GM18858 (cell line): ENCODE data around the gene SUCLG1.
A peak's percentile ranks its signal among the peaks of the same experiment; 100 is the strongest.

ENCODE experiments used
- ATAC-seq: cut with Tn5 transposase; IDR thresholded peaks from one replicate; pipeline ENCODE4 v1.9.1; 2021; ENCODE audit not compliant: unreplicated experiment

SUCLG1 gene

DNA sequence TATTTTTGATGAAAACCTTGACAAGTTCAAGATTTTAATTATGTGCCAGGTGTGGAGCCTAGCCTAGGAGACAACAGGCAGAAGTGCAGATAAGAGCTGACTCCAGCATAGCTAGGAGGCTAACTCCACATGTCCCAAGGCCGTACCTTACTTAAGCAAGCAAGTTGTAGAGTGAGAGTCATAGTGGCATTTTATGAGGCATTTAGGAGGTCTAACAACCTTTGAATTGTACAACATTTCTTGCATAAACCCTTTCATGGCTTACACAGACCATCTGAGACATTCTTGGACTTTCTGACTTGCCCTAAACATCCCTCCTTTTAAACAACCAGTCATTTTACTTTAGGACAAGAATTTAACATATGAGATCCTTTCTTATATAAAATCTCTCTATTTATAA is 8.3 kb upstream of the SUCLG1 start:
- no peak for ATAC-seq

DNA sequence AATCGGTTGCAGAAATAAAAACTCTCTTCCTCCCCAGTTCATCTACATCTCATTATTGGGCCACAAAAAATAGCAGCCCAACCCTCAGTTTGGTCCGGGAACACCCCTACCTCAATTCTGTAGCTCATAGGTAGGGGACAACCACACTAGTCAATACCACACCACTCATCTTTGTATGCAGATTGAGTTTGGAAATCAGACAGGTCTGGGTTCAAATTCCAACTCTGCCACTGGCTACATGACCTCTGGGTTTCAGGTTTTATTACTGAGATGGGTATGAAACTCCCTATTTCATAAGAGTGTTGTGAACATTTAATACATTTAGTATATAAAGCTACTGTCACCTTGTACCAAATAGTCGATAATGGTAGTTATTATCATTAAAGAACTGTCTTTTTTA is 2.2 kb upstream of the SUCLG1 start:
- no peak for ATAC-seq

DNA sequence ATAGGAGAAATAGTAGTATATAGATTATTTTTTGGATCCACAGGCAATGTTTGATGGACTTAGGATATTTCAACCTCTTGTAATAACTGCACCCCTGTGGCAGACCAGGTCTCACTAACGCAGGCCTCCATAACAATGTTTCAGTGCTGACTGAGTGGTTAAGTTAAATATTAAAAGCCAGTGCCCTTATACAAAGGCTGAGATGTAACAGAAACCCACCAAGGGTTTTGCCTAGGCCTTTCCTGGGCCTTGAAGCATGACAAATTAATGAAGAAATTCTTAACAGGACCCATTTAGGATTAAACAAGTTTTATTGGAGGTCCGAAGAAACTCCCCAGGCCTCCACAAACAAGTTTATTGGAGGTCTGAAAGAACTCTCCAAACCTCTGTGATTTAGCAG is 1.6 kb upstream of the SUCLG1 start:
- ATAC-seq = no peak

DNA sequence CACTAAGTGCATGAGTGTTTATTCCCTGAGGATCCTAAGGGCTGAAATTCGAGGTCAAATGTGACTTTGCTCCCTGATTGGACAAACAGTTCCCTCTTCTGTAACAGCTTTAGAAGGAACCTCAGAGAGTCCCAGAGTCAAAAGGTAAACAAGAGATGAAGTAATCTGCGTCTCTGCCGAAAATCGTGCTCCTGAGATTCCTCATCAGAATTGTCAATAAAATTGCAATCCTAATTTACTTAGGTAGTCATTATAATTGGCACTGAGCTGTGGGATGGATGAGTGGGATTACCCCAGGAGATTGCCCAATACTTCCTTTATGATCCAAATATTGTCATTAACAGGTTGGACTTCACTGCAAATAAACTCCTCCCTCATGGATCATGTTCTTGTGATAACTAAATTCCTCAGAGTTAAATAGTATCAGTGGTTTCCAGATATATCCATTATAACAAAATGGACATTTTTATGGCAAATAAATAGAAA is 907 bp upstream of the SUCLG1 start:
- ATAC-seq = peak; percentile 0

DNA sequence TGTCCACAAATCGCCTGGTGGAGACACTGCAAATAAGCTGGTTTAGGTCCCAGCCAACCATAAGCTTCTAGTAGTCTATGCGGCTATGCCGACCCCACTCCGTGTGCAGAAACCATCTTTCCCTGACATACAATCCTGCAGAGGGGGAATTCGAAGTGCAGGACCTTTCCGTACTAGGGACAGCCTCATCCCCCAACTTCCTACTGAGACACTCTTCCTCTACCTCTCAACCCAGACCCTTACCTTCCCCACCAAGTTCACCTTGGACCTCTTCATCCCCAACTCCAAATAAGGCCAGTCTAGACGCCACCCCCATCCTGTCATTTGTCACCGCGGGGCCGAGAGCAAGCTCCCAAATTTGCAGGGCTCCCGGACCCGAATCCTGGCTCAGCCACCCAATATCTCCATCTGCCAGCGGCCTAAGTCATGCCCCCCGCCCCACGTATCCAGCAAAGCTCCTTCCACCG is 496 bp downstream of the SUCLG1 start:
- peak; percentile 13 for ATAC-seq

DNA sequence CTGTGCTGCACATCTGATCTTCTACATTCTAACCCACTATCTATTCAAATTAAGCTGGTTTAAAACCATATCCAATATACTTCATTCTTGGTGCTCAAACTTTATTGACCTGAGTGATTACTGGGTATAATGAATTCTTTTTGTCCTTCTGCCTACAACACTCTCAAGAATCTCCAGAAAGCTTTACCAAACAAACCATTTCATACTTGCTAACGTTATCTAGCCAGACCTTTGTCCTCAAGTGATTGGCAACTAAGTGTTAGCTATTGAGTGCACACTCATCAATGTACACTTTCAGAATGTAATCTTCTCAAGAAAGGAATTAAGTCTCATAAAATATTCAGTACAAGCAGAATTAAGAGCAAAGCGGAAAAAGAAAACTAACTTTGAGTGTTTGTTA is 1.4 kb downstream of the SUCLG1 start:
- ATAC-seq = no peak

DNA sequence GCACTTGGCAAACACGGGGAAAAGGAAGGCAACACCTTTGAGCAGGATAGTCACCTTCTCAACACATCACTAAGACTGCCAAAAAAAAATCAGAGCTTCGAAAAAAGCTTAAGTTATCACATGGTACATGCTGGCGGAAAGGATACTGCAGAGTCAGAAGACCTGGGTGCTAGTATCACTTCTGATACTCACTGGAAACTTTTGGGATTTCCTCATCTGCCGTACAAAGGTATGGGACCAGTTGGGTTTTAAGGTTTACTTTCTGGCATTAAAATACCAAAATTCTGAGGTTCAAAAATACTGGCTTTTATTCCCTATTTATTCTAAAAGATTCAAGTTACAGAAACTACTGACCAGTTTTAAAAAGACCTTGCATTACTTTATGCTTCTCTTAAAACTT is 2.9 kb downstream of the SUCLG1 start:
- ATAC-seq = no peak

DNA sequence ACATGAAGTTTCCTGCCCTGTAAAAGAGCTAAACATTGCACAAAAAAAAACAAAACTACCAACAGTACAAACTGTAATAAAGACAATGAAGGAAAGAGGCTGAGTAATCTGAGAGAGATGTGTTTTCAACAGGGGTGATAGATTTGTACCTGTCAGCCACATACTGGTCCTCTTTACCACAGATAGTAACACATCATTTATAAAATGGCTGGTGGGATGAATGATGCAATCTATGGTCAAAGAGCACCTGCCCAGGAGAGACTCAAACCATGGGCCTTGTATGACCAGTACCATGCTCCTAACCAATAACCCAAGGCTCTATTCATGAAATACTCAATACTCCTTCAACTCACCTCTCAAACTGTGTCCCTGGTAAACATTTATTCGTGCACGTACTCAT is 4.5 kb downstream of the SUCLG1 start:
- no peak for ATAC-seq

DNA sequence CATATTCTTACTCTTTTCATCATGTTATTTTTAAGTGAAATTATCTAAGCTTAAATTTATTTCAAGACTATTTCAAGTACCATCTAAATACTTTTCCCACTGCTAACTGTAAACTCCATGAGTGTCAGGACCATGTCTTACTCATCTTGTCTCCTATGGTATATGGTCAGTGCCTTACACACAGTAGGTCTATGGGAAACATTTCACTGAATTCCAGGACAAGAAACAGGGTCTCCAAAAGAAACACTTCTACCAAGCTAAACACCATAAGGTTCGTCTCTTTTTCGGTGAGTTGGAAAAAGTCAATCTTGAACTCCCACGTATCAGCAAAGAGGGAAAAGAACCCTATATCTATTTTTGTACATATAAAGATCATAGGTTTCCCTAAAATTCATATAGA is 6.5 kb downstream of the SUCLG1 start:
- no peak for ATAC-seq

DNA sequence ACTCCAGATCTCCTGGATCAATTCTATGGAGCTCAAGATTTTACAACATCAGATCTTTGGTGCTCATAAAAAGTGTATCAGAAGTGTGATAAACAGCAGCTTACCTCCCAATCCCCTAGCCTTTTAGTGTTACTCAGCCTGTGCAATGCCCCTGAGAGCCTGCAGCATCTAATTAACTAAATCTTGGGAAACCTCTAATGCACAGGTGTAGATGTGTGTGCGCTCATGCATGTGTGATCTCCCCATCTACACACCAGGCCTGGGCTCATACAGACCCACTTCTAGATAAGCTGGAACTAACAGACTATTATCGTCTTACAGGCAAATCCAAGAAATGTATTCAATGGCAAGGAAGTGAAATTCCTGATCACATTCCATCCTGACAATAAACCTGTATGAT is 7.5 kb downstream of the SUCLG1 start:
- ATAC-seq = no peak

DNA sequence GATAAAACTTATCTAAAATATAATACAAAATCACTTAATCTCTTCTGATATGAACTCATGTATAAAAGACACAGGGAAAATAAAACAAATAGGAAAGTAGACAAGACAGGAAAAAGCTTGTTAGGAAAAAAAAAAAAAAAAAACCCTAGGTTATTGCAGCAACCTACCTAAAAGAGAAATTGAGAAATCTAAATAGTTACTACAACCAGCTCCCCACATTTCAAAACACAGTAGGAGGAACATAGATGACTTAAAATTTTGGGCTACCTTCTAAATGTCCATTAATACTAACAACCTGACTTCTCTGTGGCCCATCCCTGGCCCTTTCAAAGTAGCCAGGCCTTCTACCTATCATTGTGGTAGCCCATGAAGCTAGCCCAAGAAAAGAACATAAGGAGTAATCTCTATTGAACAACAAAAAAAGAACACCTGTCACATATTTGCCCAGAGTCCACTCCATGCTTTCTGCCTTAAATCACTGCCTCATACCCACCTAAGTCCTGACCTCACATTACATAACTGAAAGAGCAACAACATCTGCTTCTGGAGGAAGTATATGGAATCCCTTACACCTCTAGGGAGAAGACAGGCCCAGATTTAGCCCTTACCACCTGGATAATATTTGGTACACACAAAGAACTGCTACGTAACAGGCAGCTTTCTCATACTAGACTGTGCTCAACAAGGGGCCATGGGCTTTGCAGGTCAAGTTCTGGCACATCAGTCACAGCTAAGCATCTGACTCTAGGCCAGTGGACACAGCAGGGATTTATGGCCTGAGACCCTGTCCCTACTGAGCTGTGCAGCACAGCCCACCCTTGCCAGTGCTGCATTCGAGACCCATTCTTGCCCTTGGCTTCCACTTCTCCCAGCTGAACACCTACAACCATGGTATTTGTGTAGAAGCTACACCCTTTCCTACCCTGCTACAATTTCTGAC is 8.5 kb downstream of the SUCLG1 start:
- no peak for ATAC-seq

DNA sequence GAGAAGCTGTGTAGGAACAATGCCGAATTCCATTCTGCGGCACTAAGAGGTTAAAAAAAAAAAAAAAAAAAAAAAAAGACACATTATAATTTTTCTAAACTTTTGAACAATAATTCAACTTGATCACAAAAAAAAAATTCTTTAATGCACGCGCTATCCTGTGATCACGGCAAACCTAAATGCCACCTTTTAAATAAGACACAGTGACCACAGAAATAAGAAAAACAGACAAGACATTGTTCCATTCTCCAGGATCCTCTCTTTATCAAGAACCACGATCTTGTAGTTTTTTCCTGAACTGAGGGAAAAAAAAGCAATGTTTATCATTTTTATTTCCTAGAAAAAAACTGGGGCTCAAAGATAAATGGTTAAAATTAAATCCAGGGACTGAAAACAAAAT is 9.4 kb downstream of the SUCLG1 start:
- ATAC-seq = no peak

DNA sequence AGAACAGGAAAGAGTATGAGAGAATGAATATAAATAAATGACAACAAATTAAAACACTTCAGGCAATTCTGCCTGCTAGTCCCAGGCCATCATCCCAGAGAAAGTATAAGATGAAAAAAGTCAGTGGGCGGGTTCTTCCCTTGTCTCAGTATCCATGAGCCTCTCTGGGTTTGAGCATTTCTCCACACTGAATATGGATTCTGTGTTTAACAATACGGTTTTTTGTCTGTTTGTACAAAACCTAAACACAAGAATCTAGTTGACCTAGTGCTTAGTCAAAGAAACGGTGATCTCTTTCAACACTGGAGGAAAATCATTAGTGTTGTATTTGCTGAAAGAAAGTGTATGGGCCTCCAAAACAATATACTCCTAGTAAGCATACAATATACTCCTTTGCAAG is 10.0 kb downstream of the SUCLG1 start:
- ATAC-seq = no peak

DNA sequence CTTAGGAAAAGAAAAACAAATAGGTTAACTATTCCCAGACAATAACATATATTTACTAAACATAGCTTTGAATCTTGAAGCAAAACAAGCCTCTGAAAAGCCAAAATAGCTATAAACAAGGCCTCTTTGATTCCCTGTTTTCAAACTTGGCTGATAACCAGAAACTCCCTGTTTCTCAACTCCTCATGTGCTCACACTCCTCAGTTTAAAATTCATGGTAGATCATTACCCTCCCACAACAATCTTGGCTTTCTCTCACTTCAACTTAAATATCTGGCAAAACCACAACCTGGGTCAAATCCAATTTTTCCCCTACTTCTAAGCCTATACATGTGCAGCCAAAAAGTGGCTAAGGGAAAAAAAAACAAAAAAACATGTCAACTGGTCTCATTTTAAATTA is 15.6 kb downstream of the SUCLG1 start:
- no peak for ATAC-seq

DNA sequence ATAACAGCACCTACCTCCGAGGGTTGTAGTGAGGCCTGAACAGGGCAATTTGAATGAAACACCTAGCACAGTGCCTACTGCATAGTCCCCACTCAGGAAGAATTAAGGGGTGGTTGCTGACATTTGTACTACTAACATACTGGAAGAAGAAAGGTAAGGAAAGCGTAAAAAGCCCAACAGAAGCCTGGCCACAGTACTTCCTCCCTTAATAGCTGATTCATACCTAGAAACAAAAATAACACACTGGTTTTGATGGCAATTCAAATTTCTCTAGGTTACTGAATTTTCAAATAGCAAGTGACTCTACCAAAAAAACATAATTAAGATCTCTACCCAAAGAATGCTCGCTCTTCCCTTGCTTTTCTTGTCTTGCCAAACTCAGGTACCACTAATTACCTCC is 16.2 kb downstream of the SUCLG1 start:
- no peak for ATAC-seq

DNA sequence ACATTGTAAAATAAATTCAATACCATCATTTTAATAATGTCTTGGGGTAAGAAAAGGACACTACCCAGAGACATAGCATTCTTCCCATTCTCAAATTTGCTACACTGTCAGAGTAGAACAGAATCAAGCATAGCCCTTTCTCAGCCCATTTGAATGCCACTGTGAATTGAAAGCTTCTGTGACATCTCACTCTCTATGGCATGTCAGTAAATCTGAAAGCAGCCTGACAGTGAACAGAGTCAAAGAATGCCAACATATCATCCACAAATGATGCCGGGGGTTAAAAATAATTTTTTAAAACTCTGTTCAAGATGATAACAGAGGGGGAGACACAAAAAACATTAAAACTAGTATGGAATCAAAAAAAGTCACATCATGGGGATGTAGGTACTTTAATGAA is 17.6 kb downstream of the SUCLG1 start:
- no peak for ATAC-seq

DNA sequence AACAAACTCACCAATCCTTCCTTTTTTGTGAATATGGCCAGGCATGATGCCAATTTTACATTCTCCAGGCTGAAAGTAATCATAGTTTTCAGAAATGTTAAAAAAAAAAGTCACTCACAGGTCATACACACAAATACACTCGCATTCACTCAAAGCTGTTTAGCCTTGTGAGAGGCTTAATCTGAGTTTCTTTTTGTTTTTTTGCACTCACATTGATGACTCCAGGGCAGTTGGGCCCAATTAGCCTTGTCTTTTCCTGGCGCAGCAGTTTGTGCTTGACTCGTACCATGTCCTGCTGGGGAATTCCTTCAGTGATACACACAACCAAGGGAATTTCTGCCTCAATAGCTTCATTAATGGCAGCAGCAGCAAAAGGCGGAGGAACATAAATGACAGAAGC is 18.0 kb downstream of the SUCLG1 start:
- ATAC-seq = no peak

DNA sequence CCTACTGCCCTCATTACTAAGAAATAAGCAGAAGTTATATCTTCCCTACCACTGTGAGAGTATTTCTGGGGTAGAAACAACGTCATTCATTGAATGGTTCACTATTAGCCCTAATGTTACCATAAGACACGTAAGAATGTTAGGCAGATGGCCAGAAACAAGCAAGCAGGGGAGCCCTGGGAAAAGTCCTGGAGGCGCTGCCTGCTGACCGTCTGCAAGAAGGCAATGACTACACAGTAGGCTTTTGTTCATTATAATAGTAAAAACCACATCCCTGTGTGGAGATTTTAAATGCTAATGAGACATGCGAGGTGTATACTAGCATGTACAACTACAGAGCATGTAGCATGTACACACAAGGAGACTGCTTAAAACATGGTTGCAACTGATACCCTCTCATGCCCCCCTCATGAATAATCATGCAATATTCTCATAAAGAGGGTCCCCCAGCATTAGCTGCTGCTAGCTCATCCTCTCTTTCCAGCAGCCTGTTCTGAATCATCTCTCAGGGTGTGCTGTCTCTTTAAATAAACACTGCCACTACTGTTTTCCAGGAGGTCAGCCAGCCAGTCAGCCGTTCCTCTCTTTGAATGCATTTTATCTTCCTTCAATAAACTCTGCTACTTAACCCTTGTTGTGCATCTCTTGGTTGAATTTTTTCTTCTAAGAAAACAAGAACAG is 23.6 kb downstream of the SUCLG1 start:
- ATAC-seq = no peak

DNA sequence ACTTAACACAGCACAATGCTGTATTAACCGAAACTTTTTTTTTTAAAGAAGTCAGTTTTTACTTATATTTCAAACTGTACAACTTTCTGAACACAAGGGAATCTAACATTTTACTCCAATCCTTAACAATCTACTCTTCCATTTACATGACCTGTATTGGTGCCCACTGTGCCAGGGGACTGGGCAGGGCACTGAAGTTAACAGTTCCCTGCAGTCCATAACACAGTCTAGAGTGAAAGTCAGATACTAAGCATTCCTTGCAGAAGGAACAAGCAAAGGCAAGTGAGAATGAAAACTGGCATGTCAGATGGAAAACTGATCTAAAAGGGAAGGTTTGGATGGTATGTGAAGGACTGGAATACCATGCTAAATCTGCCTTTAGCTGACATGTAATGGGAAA is 29.8 kb downstream of the SUCLG1 start:
- ATAC-seq = no peak

DNA sequence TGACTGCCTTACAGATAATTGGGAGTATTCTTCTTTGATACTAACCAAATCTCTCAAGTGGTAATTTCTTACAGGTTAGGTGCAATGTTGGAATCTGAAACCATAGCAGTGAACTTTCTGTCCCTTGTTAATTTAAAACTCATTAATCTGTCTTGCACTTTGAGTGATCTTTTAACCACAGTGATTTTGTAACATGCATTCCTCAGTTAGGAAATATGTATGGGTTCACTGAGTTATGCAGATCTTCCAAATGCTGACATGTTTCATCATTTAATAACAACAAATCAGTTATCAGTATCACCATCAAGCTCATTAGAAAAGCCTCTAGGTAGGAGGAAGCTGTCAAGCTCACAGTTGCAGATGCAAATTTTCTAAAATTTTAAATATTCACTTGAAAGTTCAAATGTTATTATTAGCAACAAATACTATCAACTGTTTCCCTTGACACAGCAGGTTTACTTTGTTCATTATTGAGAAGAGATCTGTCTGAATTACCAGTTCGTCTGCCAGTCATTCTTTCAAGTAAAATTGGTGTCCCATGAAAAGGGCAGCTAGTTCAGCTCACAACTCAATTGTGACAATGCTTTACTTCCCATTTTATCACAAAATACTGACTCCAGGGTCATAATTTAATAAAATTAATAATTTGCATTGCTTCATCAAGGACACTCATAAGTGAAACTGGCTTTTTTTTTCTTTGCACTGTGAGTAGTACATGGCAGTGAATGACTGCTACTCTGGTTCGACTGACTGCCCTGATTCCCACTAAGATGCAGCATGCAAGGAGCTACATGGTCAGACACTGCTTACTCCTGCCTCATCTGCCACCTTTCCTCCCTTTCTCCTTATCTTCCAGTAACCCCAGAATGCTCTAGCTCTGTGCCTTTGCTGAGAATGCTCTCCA is 31.6 kb downstream of the SUCLG1 start:
- peak; percentile 61 for ATAC-seq

DNA sequence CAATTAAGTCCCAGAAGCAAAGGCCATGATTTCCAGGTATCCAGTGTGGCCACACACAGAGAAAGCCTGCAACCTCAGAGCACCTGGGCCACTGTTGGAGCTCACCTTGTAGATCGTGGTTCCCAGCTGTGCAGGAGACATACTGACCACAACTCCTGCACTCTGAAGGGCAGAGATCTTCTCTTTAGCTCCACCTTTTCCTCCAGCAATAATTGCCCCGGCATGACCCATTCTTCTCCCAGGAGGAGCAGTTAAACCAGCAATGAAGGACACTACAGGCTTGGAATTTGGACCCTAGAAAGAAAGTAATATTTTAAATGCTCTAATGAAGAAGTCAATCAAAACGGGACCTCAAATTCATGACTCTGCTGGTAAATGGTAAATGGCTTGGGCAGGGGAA is 33.8 kb downstream of the SUCLG1 start:
- no peak for ATAC-seq
